ENCODE results near the gene KCTD8. TPM values are rescaled to one million over a fixed set of nuclear protein-coding genes. Genes with fewer than 3 reads are reported as not detected.

Gene KCTD8
- total RNA-seq, 4 donors from 2014 or later: 0.16 to 0.41 (median 0.37) TPM; not detected in 1

GRCh38 chr4:44159991-44160390 lies 288.6 kb downstream of the KCTD8 start:
- no peak overlapping the region for H3K27ac ChIP-seq
- TF ChIP-seq EP300 (IDR thresholded peaks at IDR 0.05; ENCODE audit: low read depth) (no peak), POLR2AphosphoS5 (IDR thresholded peaks at IDR 0.05) (no peak), CTCF (IDR thresholded peaks at IDR 0.05) (no peak), POLR2A (IDR thresholded peaks at IDR 0.05) (no peak)
- 84 to 89% methylated on average over 1 of the region's 1 CpG for WGBS, 2 donors (ENCODE audit: low coverage in 1 of 2)
- H3K4me1 ChIP-seq: no peaks in the 10 kb centered on the region
- intact Hi-C loops (cut with DNase I; ENCODE audit: low total_unique reads): no loop called here
- H3K4me3 ChIP-seq: no peak overlapping the region
- no peaks in the 10 kb centered on the region for H3K9me3 ChIP-seq
- no peak for DNase-seq
- in situ Hi-C loops (cut with MboI; ENCODE audit: low pct_ligation_motif_present in 1 of 4, low pct_unique_long_range_greater_than_20kb in 1 of 4, low sequenced_read_pairs in 3 of 4): no loop called here
- no peaks in the 10 kb centered on the region for H3K27me3 ChIP-seq
- no peaks in the 10 kb centered on the region for H3K36me3 ChIP-seq

GRCh38 chr4:44157611-44158277 lies 290.9 kb downstream of the KCTD8 start:
- H3K27me3 ChIP-seq: no peaks in the 10 kb centered on the region
- in situ Hi-C loops (cut with MboI; ENCODE audit: low pct_ligation_motif_present in 1 of 4, low pct_unique_long_range_greater_than_20kb in 1 of 4, low sequenced_read_pairs in 3 of 4) (no loop called here), intact Hi-C loops (cut with DNase I; ENCODE audit: low total_unique reads) (no loop called here)
- H3K4me3 ChIP-seq: no peak overlapping the region
- TF ChIP-seq EP300 (IDR thresholded peaks at IDR 0.05; ENCODE audit: low read depth) (no peak), POLR2A (IDR thresholded peaks at IDR 0.05) (no peak), POLR2AphosphoS5 (IDR thresholded peaks at IDR 0.05) (no peak), CTCF (IDR thresholded peaks at IDR 0.05) (no peak)
- no peak overlapping the region for H3K27ac ChIP-seq
- WGBS, 2 donors (ENCODE audit: low coverage in 1 of 2): 31 to 48% methylated on average over 6 of the region's 6 CpGs
- no peaks in the 10 kb centered on the region for H3K9me3 ChIP-seq
- H3K4me1 ChIP-seq: no peaks in the 10 kb centered on the region
- H3K36me3 ChIP-seq: no peaks in the 10 kb centered on the region
- no peak for DNase-seq

- no peak for TF ChIP-seq CTCF (IDR thresholded peaks at IDR 0.05)
- no peak for TF ChIP-seq POLR2A (IDR thresholded peaks at IDR 0.05)
- TF ChIP-seq EP300 (IDR thresholded peaks at IDR 0.05; ENCODE audit: low read depth): no peak
- TF ChIP-seq POLR2AphosphoS5 (IDR thresholded peaks at IDR 0.05): no peak
- H3K4me3 ChIP-seq: no peak overlapping the region
- WGBS, 2 donors (ENCODE audit: low coverage in 1 of 2): 48 to 63% methylated on average over 3 of the region's 3 CpGs
- in situ Hi-C loops (cut with MboI; ENCODE audit: low pct_ligation_motif_present in 1 of 4, low pct_unique_long_range_greater_than_20kb in 1 of 4, low sequenced_read_pairs in 3 of 4): no loop called here
- H3K36me3 ChIP-seq: no peaks in the 10 kb centered on the region
- H3K4me1 ChIP-seq: no peaks in the 10 kb centered on the region
- DNase-seq: no peak
- H3K9me3 ChIP-seq: no peaks in the 10 kb centered on the region
- H3K27me3 ChIP-seq: no peaks in the 10 kb centered on the region
- intact Hi-C loops (cut with DNase I; ENCODE audit: low total_unique reads): no loop called here
- H3K27ac ChIP-seq: no peak overlapping the region
These were observed 298.5 kb downstream of the KCTD8 start for GRCh38 chr4:44150091-44150576.

GRCh38 chr4:44149282-44149681 lies 299.3 kb downstream of the KCTD8 start:
- no peaks in the 10 kb centered on the region for H3K27me3 ChIP-seq
- no peaks in the 10 kb centered on the region for H3K9me3 ChIP-seq
- intact Hi-C loops (cut with DNase I; ENCODE audit: low total_unique reads): no loop called here
- H3K4me1 ChIP-seq: no peaks in the 10 kb centered on the region
- no peak overlapping the region for H3K27ac ChIP-seq
- WGBS, 2 donors (ENCODE audit: low coverage in 1 of 2): 72 to 79% methylated on average over 2 of the region's 2 CpGs
- TF ChIP-seq CTCF (IDR thresholded peaks at IDR 0.05) (no peak), EP300 (IDR thresholded peaks at IDR 0.05; ENCODE audit: low read depth) (no peak), POLR2A (IDR thresholded peaks at IDR 0.05) (no peak), POLR2AphosphoS5 (IDR thresholded peaks at IDR 0.05) (no peak)
- in situ Hi-C loops (cut with MboI; ENCODE audit: low pct_ligation_motif_present in 1 of 4, low pct_unique_long_range_greater_than_20kb in 1 of 4, low sequenced_read_pairs in 3 of 4): no loop called here
- H3K36me3 ChIP-seq: no peaks in the 10 kb centered on the region
- no peak for DNase-seq
- H3K4me3 ChIP-seq: no peak overlapping the region

All from transverse colon (tissue), 4 donors.